SK-N-MC (cell line): ENCODE measurements around the gene FXYD5.

Experiments used
- DNase-seq: peaks from one replicate; pipeline ENCODE4 v3.0.0-alpha.2; 2011; ENCODE audit warnings: low read depth, low spot score
- H3K27ac ChIP-seq: fragments of 200-600 bp; sonication (generic); 2 replicates; pipeline ENCODE4 v1.5.1; 2016; ENCODE audit warnings: mixed run types
- H3K36me3 ChIP-seq: fragments of 200-600 bp; sonication (generic); 2 replicates; pipeline ENCODE4 v1.6.1; 2017; ENCODE audit warnings: antibody characterized with exemption, low read length, mixed read lengths; ENCODE audit not compliant: insufficient read depth
- H3K4me3 ChIP-seq: fragments of 200-600 bp; sonication (generic); 2 replicates; pipeline ENCODE4 v1.5.1; 2016
- H3K9ac ChIP-seq: fragments of 200-600 bp; sonication (generic); 2 replicates; pipeline ENCODE4 v1.8.0; 2017; ENCODE audit warnings: mixed run types, mixed read lengths; ENCODE audit not compliant: insufficient read length
- H3K9me3 ChIP-seq: fragments of 200-600 bp; sonication (generic); 2 replicates; pipeline ENCODE4 v1.6.1; 2017; ENCODE audit warnings: low read depth, mild to moderate bottlenecking, antibody characterized with exemption, low read length, moderate library complexity, mixed read lengths
- EZH2 ChIP-seq: fragments of 200-600 bp; sonication (generic); IDR thresholded peaks from one replicate; pipeline ENCODE4 v1.6.1; 2017; ENCODE audit warnings: antibody characterized with exemption
- FOXP2 ChIP-seq: optimal IDR thresholded peaks from 2 replicates; pipeline ENCODE3; 2011; ENCODE audit warnings: mild to moderate bottlenecking, moderate library complexity; ENCODE audit not compliant: insufficient read depth; ENCODE audit errors: extremely low read length, control extremely low read depth
- POLR2AphosphoS5 ChIP-seq: IDR thresholded peaks from 2 replicates; pipeline ENCODE4 v1.6.1; 2012; ENCODE audit warnings: mild to moderate bottlenecking, low read depth, low read length, borderline replicate concordance

FXYD5 gene

GRCh38 chr19:35153701-35154524, 622 bp upstream of the FXYD5 start:
- Histone ChIP-seq H3K27ac (no peak overlapping the region), H3K9me3 (no peaks in the 10 kb centered on the region), H3K36me3 (no peaks in the 10 kb centered on the region), H3K4me3 (peak overlapping the region; percentile 66), H3K9ac (no peak overlapping the region)
- no peak for TF ChIP-seq POLR2AphosphoS5
- TF ChIP-seq EZH2, result no peak
- TF ChIP-seq FOXP2, result no peak
- no peak for DNase-seq

- no peak overlapping the region for H3K27ac ChIP-seq
- no peak for DNase-seq
- H3K36me3 ChIP-seq, result no peaks in the 10 kb centered on the region
These were observed 906 bp downstream of the FXYD5 start for GRCh38 chr19:35155441-35155840.

GRCh38 chr19:35155981-35156672, 1.6 kb downstream of the FXYD5 start:
- Histone ChIP-seq H3K36me3 (no peaks in the 10 kb centered on the region), H3K27ac (no peak overlapping the region), H3K9ac (no peak overlapping the region), H3K9me3 (no peaks in the 10 kb centered on the region), H3K4me3 (no peak overlapping the region)
- TF ChIP-seq FOXP2, result no peak
- DNase-seq, result no peak

More at GRCh38 chr19:35155441-35155840, 906 bp downstream of the FXYD5 start:
- TF ChIP-seq FOXP2, result no peak
- no peak for TF ChIP-seq EZH2
- TF ChIP-seq POLR2AphosphoS5, result no peak
- Histone ChIP-seq H3K4me3 (peak overlapping the region; percentile 66), H3K9ac (no peak overlapping the region), H3K9me3 (no peaks in the 10 kb centered on the region)

DNA sequence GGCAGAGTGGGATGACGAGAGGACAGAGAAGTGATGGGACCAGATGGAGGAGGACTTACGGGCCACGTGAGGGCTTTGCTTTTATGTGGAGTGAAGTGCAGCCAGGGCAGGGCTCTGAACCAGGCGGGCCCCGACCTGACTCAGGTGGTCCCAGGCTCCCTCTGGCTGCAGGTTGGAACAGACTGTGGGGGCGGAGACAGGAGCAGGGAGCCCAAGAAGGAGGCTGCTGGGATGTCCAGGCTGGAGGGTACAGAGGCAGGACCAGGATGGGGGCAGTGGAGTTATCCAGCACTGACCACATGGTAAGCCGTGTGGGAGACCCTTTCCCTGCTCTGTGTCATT, 2.1 kb downstream of the FXYD5 start:
- Histone ChIP-seq H3K27ac (no peak overlapping the region), H3K36me3 (no peaks in the 10 kb centered on the region), H3K4me3 (no peak overlapping the region), H3K9ac (no peak overlapping the region), H3K9me3 (no peaks in the 10 kb centered on the region)
- no peak for DNase-seq
- TF ChIP-seq FOXP2 (no peak), EZH2 (no peak), POLR2AphosphoS5 (no peak)

DNA sequence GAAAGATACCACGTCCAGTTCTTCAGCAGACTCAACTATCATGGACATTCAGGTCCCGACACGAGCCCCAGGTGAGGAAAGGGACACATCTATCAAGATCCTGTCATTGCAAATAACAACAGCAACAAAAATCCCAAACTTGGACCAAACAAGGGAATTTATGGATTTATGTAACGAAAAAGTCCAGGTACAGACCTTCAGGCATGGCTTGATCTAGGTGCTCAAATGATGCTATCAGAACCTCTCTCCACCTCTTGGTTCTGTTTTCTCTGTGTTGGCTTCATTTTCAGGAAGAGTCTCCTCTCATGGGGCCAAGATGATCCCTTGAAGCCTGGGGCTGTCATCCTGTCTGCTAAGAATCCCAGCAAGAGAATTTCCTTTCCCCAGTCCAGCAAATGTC, 2.9 kb downstream of the FXYD5 start:
- no peak for TF ChIP-seq POLR2AphosphoS5
- no peak for TF ChIP-seq EZH2
- no peak for TF ChIP-seq FOXP2
- no peaks in the 10 kb centered on the region for H3K9me3 ChIP-seq
- H3K36me3 ChIP-seq, result no peaks in the 10 kb centered on the region
- no peak for DNase-seq
- no peak overlapping the region for H3K9ac ChIP-seq
- no peak overlapping the region for H3K4me3 ChIP-seq
- no peak overlapping the region for H3K27ac ChIP-seq

GRCh38 chr19:35159606-35160005, 5.1 kb downstream of the FXYD5 start:
- no peak overlapping the region for H3K9ac ChIP-seq
- no peak for DNase-seq
- no peaks in the 10 kb centered on the region for H3K36me3 ChIP-seq
- TF ChIP-seq EZH2 (no peak), FOXP2 (no peak), POLR2AphosphoS5 (no peak)
- H3K4me3 ChIP-seq, result no peak overlapping the region
- no peaks in the 10 kb centered on the region for H3K9me3 ChIP-seq
- H3K27ac ChIP-seq, result no peak overlapping the region

GRCh38 chr19:35160629-35161433, 6.3 kb downstream of the FXYD5 start:
- H3K36me3 ChIP-seq, result no peaks in the 10 kb centered on the region
- no peak overlapping the region for H3K9ac ChIP-seq
- H3K27ac ChIP-seq, result no peak overlapping the region
- no peak overlapping the region for H3K4me3 ChIP-seq
- DNase-seq, result no peak
- TF ChIP-seq POLR2AphosphoS5 (no peak), FOXP2 (no peak)
- H3K9me3 ChIP-seq, result no peaks in the 10 kb centered on the region

GRCh38 chr19:35161434-35161743, 6.9 kb downstream of the FXYD5 start:
- no peak overlapping the region for H3K27ac ChIP-seq
- H3K9ac ChIP-seq, result no peak overlapping the region
- no peaks in the 10 kb centered on the region for H3K9me3 ChIP-seq
- no peaks in the 10 kb centered on the region for H3K36me3 ChIP-seq
- no peak for DNase-seq
- TF ChIP-seq FOXP2, result no peak
- no peak for TF ChIP-seq POLR2AphosphoS5
- TF ChIP-seq EZH2, result no peak
- H3K4me3 ChIP-seq, result no peak overlapping the region
